Dedifferentiated amniotic fluid mesenchymal stem cell (primary cell): ENCODE results near the gene KANK4.

Experiments
- DNase-seq: peaks from one replicate; pipeline ENCODE4 v3.0.0-alpha.2; 2016; ENCODE audit errors: extremely low spot score

Gene KANK4

GRCh38 chr1:62336995-62337705, 17.9 kb upstream of the KANK4 start:
- no peak for DNase-seq

- no peak for DNase-seq
Observed at GRCh38 chr1:62336638-62336994, 17.4 kb upstream of the KANK4 start.

- DNase-seq = no peak
Observed at GRCh38 chr1:62335656-62336055, 16.4 kb upstream of the KANK4 start.

GRCh38 chr1:62334434-62334985, 15.3 kb upstream of the KANK4 start:
- DNase-seq = no peak

DNA sequence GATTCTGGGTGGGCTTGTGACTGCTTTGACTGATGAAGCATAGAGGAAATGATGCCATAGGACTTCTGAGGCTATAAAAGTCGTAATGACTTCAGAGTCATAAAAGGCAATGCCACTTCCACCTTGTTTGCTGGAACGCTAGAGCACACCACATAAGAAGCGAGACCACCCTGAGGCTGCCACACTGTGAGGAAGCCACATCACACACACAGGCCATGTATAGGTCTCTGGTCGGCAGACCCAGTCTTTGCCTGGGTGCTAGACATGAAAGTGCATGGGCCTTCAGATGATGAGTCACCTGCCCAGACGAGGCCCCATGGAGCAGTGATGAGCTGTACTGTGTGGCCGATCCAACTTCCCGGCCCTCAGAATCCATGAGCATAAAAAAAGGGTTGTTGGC, 14.2 kb upstream of the KANK4 start:
- DNase-seq = no peak

DNA sequence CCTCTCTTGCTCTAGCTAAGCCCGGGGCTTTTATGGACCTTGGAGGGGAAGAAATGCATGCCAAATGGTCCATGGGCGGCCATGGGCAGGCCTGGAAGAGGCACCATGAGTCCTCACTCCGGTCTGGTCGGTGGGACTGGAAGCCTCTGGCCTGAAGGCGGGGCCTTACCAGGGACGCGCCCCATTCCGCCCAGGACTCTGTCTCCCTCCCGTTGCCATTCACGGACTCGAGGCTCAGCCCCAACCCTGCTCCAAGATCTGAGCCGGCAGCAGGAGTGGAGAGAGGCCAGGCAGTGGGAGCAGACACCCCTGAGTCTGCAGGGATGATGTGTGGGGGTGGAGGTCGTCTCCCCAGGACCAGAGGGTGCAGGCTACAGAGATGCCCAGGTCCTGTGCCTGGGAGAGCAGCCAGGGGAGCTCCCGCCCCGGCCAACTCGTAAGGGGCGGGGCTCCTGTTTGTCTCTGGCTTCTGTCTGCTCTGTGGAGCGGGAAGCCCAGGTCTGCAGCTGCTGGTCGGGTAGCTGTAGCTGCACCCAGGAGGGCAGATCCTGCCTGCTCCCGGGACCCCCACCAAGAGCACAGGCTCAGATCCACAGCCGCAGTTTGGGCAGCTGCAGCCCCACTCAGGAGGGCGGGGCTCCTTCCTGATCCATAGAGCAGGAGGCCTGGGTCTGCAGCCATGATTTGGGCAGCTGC, 8.3 kb upstream of the KANK4 start:
- no peak for DNase-seq

GRCh38 chr1:62325681-62326080, 6.4 kb upstream of the KANK4 start:
- peak; percentile 20 for DNase-seq

DNA sequence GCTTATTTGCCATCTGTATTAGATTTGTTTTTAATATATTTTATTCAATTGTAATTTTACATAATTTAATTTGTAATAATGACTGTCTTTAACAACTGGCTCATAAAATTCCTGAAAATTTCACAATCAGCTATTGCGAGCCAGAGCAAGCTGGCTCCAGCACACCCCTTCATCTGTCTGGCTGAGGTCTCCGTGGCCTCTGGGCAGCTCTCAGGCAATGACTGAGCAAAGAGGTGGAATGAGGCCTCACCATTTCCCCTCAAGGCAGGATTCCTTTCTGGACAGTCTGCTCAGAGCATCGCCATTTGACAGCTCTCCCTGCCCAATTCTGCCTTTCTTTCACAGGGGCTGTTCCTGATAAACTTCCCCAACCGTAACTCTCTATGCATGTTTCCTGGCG, 5.8 kb upstream of the KANK4 start:
- DNase-seq = peak; percentile 85

DNA sequence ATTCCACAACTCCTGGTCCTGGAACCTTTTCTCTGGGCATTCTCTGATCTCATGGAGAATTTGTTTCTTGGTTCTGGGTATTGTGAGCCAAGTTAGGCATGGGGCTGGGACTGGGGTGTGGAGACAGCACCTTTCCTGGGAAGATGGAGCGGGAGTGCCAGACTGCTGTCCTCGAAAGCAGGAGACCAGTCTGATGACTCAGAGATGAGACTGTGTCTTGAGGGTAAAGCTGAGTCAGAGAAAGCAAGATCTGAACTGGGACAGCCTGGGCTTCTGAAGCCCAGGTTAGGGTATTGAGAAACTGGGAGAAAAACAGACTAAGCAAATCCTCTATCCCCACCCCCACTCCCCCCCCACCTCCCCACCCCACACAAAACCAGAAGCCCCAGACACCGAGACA, 2.2 kb upstream of the KANK4 start:
- peak; percentile 54 for DNase-seq

DNA sequence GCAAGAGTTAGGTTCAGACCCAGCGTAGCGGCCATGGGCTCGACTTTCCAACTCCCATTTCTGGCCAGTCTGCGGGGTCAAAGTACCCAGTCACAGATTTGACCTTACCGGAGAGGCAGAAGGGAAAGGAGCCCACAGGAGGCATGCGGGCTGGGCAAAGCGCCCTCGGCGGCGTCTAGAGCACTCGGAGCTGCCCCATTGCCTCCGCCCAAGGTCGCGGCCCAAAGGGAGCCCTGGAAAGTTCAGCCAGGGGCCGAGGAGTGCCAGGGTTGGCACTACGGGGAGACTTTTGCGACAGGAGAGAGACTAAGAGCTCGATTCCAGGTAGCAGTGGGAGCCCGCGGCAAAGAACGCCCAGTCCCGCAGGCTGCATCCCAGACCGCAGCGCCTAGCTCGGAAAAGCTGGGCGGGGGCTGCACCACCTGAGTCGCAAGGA, 896 bp downstream of the KANK4 start:
- DNase-seq = no peak

- no peak for DNase-seq
Observed at GRCh38 chr1:62317021-62317768, 2.0 kb downstream of the KANK4 start.

DNA sequence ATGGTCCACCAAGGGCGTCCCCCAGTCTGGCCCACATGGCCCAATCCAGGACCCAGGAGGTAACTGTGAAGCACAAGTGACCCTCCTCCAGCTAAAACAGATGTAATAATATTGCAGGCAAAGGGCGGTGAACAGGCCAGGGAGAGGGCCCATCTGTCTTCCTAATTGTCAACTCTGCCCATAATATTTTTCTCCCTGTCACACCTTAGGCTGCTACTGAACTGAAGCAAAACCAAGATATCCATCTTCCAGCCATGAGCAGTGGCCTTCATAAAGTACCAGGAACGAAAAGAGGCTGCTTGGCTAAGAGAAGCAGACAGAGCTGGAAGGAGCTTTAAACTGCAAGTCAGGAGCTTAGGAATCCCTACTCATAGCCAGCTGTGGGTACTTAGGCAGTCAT, 3.1 kb downstream of the KANK4 start:
- DNase-seq = no peak

GRCh38 chr1:62315387-62315786, 3.8 kb downstream of the KANK4 start:
- no peak for DNase-seq

DNA sequence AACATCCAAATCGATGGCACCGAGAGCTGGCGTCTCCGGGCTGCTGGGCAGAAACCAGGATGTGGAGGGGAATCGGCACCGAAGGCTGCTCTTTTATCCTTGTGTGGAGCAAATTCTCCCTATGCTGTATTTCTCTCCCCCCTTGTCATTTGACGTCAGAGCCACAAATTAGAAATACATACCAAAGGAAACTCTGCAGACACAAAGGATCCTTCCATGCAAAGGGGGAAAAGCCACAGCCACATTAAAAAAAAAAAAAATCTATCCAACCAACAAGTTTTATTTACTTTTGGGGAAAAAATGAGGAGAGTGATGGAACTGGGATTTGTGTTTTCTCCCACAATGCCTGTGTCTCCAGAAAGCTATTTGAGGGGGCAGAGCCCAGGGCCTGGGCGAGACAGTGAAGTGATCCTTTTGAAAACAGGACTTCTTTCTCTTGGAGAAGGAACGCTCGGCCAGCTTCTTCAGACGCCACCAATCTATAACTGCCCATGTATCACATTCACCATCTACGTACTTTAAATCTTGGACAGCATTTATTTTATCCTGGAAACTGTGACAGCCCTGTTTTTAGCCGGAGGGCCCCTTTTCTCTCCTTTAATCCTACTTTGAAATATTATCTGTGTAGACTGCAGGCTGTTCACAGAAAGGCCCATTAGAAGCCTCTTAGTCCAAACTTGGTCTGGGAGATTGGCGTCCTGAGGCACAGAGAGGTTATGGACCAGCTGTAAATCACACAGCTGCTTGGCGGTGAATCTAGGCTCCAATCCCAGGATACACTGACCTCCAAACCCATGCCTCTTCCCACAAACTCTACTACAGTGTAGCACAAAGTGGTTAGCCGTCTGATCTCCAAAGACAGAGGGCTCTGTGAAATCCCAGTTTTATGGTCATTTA, 4.5 kb downstream of the KANK4 start:
- no peak for DNase-seq

DNA sequence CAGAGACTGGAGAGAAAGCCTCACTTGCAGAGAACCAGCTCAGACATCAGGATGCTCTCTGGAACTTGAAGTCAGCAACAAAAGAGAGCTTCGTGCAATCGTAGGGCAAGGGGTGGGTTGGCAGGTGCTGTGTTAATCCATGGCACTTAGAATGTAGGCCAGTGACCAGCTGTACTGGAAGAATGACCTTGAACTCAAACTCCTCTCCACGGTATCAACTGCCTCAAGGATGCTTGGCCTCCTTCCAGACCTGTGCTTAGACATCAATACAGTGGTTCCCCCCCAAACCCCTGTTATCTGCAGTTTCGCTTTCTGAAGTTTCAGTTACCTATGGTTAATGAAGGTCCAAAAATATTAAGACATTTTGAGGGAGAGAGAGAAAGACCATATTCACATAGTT, 6.5 kb downstream of the KANK4 start:
- DNase-seq = no peak

DNA sequence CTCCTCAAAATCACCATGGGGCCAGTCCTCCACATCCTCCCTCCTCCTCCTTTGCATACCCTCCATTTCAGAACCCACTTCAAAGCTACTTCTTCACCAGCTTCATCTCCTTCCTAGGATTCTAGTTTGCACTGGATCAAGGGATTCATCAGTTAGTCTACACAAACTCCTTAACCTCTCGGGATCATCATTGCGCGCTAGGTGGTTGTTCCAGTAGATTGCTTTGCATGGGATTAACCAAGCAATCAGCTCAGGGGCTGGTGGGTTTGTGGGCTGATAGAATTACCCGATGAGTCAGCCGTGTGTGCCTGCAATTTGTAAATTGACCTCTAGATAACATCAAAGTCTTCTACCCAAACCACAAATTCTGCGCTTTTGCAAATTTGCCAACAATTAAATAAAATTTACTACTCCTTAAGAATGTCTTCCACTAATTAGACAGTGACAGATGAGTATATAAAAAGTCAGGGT, 7.7 kb downstream of the KANK4 start:
- DNase-seq = no peak

DNA sequence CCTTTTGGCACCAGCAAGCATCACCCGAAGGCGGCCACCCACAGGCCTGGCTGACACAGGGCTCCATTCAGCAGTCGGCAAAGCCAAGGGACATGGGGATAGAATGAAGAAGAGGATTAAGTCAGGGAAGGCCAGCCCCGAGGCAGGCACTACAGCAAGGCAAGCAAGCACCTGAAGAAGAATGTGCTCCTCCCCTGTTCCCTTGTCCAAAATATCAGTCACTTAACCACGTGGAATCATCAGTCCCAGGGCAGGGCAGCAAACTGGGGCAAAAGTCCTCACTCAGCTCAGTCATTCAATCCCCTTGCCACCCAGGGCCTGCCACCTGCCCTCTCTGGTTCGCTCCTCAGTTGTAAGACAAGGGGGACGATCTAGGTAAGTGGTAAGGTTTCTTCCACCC, 9.3 kb downstream of the KANK4 start:
- no peak for DNase-seq

GRCh38 chr1:62308606-62309005, 10.6 kb downstream of the KANK4 start:
- no peak for DNase-seq

- no peak for DNase-seq
Observed at GRCh38 chr1:62307895-62308492, 11.2 kb downstream of the KANK4 start.

DNA sequence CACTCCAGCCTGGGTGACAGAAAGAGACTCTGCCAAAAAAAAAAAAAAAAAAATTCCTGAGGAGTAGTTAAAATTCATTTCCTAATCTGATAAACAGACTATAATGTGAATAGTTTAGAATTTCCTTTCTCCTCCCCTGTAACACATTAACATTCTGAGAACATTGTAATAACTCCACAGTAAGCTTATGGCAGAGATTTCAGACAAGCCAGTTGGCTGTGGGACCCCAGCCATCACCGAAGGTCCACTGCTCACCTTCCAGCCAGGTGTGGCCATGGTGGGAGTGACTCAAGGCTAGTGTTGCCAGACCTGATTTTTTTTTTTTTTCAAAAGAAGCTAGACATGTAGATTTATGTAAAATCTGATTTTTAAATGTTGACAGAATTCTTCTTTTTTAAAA, 11.8 kb downstream of the KANK4 start:
- DNase-seq = no peak

DNA sequence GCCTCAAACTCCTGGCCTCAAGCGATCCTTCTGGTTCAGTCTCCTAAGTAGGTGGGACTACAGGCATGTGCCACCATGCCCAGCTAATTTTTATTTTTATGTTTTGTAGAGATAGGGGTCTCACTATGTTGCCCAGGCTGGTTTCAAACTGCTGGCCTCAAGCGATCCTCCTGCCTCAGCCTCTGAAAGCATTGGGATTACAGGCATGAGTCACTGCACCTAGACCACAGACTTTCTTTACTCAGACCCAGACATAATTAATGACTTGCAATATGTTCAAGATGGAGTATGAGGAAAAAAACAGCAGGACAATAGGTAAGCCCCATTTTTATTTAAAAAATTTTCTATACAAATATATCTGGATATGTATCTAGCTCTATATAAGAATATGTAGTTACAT, 13.2 kb downstream of the KANK4 start:
- DNase-seq = no peak
